ENCODE measurements around the gene PDZD2. TPM values are rescaled to one million over a fixed set of nuclear protein-coding genes. Genes with fewer than 3 reads are reported as not detected.
"Not testable (repeated sequence)": the region's sequence is repeated elsewhere in the genome, so short reads cannot be mapped to it uniquely, and the experiment has no call there.

PDZD2 gene
- total RNA-seq, 2 experiments from 2014 or later: 0.04 to 0.14 TPM

GRCh38 chr5:32023816-32024215, 384.9 kb downstream of the PDZD2 start:
- Mint-ChIP-seq H3K27me3 (no peaks in the 10 kb centered on the region), H3K9me3 (ENCODE audit: low read depth) (no peaks in the 10 kb centered on the region), H3K27ac (no peak overlapping the region), H3K4me3 (no peak overlapping the region), H3K4me1 (peaks cover 9% of the 10 kb centered on the region), H3K36me3 (ENCODE audit: low read depth) (no peaks in the 10 kb centered on the region)
- DNase-seq (no peak), ATAC-seq (no peak)
- ChIA-PET CTCF (no interaction called here), POLR2A (no interaction called here)
- intact Hi-C loops (cut with DNase I, micrococcal nuclease): no loop called here

GRCh38 chr5:32024751-32025150, 385.8 kb downstream of the PDZD2 start:
- peaks cover 9% of the 10 kb centered on the region for H3K4me1 Mint-ChIP-seq
- no peaks in the 10 kb centered on the region for H3K9me3 Mint-ChIP-seq (ENCODE audit: low read depth)
- ATAC-seq (no peak), DNase-seq (no peak)
- intact Hi-C loops (cut with DNase I, micrococcal nuclease): no loop called here
- no peak overlapping the region for H3K4me3 Mint-ChIP-seq
- no peaks in the 10 kb centered on the region for H3K36me3 Mint-ChIP-seq (ENCODE audit: low read depth)
- CTCF ChIA-PET: interaction anchor here (0.6 kb wide), 1 partner anchor 9 kb away, joined by 3 read pairs; no protein-coding TSS in a partner anchor
- no peaks in the 10 kb centered on the region for H3K27me3 Mint-ChIP-seq
- POLR2A ChIA-PET: no interaction called here
- no peak overlapping the region for H3K27ac Mint-ChIP-seq

- CTCF ChIA-PET: interaction anchor here (0.7 kb wide), 1 partner anchor 9 kb away, joined by 3 read pairs; no protein-coding TSS in a partner anchor
- Mint-ChIP-seq H3K27me3 (no peaks in the 10 kb centered on the region), H3K27ac (no peak overlapping the region), H3K4me1 (no peaks in the 10 kb centered on the region), H3K4me3 (no peak overlapping the region), H3K9me3 (ENCODE audit: low read depth) (no peaks in the 10 kb centered on the region), H3K36me3 (ENCODE audit: low read depth) (no peaks in the 10 kb centered on the region)
- DNase-seq (no peak), ATAC-seq (no peak)
- POLR2A ChIA-PET: no interaction called here
- intact Hi-C loops (cut with DNase I, micrococcal nuclease): no loop called here
These were observed 388.3 kb downstream of the PDZD2 start for GRCh38 chr5:32027093-32027716.

- H3K9me3 Mint-ChIP-seq (ENCODE audit: low read depth): no peaks in the 10 kb centered on the region
- no peak for DNase-seq
- H3K27ac Mint-ChIP-seq: no peak overlapping the region
- no peaks in the 10 kb centered on the region for H3K36me3 Mint-ChIP-seq (ENCODE audit: low read depth)
- peaks cover 7% of the 10 kb centered on the region for H3K4me1 Mint-ChIP-seq
- no peaks in the 10 kb centered on the region for H3K27me3 Mint-ChIP-seq
- ChIA-PET POLR2A (interaction anchor here (0.6 kb wide), 1 partner anchor 167 kb away, joined by 3 read pairs; no protein-coding TSS in a partner anchor), CTCF (interaction anchor here (0.7 kb wide), 1 partner anchor 9 kb away, joined by 3 read pairs; no protein-coding TSS in a partner anchor)
- no peak overlapping the region for H3K4me3 Mint-ChIP-seq
- intact Hi-C loops (cut with DNase I, micrococcal nuclease): no loop called here
- no peak for ATAC-seq
These were observed 389.0 kb downstream of the PDZD2 start for GRCh38 chr5:32027717-32028458.

GRCh38 chr5:32029261-32029660, 390.3 kb downstream of the PDZD2 start:
- Mint-ChIP-seq H3K27me3 (no peaks in the 10 kb centered on the region), H3K27ac (no peak overlapping the region), H3K4me3 (no peak overlapping the region), H3K36me3 (ENCODE audit: low read depth) (no peaks in the 10 kb centered on the region), H3K4me1 (peaks cover 19% of the 10 kb centered on the region), H3K9me3 (ENCODE audit: low read depth) (no peaks in the 10 kb centered on the region)
- DNase-seq (no peak), ATAC-seq (no peak)
- ChIA-PET POLR2A (no interaction called here), CTCF (no interaction called here)
- intact Hi-C loops (cut with DNase I, micrococcal nuclease): no loop called here

- POLR2A ChIA-PET: no interaction called here
- no peak overlapping the region for H3K4me3 Mint-ChIP-seq
- CTCF ChIA-PET: no interaction called here
- H3K9me3 Mint-ChIP-seq (ENCODE audit: low read depth): no peaks in the 10 kb centered on the region
- DNase-seq: no peak
- intact Hi-C loops (cut with DNase I, micrococcal nuclease): no loop called here
- H3K27me3 Mint-ChIP-seq: no peaks in the 10 kb centered on the region
- no peak for ATAC-seq
- H3K36me3 Mint-ChIP-seq (ENCODE audit: low read depth): no peaks in the 10 kb centered on the region
- peaks cover 19% of the 10 kb centered on the region for H3K4me1 Mint-ChIP-seq
- no peak overlapping the region for H3K27ac Mint-ChIP-seq
These were observed 390.9 kb downstream of the PDZD2 start for GRCh38 chr5:32029781-32030180.

- Mint-ChIP-seq H3K27me3 (no peaks in the 10 kb centered on the region), H3K9me3 (ENCODE audit: low read depth) (no peaks in the 10 kb centered on the region), H3K27ac (no peak overlapping the region), H3K4me1 (peaks cover 21% of the 10 kb centered on the region), H3K36me3 (ENCODE audit: low read depth) (no peaks in the 10 kb centered on the region), H3K4me3 (no peak overlapping the region)
- ChIA-PET POLR2A (no interaction called here), CTCF (interaction anchor here (0.6 to 0.7 kb wide), 2 partner anchors 11 to 62 kb away, joined by 3 read pairs; no protein-coding TSS in a partner anchor)
- DNase-seq (no peak), ATAC-seq (no peak)
- intact Hi-C loops (cut with DNase I, micrococcal nuclease): no loop called here
These were observed 391.3 kb downstream of the PDZD2 start for GRCh38 chr5:32030222-32030621.

GRCh38 chr5:32030686-32031085, 391.8 kb downstream of the PDZD2 start:
- ChIA-PET CTCF (interaction anchor here (0.6 to 0.7 kb wide), 2 partner anchors 12 to 62 kb away, joined by 3 read pairs; no protein-coding TSS in a partner anchor), POLR2A (no interaction called here)

GRCh38 chr5:32031089-32031488, 392.2 kb downstream of the PDZD2 start:
- DNase-seq (no peak), ATAC-seq (no peak)
- no peaks in the 10 kb centered on the region for H3K9me3 Mint-ChIP-seq (ENCODE audit: low read depth)
- H3K4me1 Mint-ChIP-seq: peaks cover 21% of the 10 kb centered on the region
- ChIA-PET CTCF (interaction anchor here (0.6 to 0.7 kb wide), 2 partner anchors 12 to 61 kb away, joined by 3 read pairs; no protein-coding TSS in a partner anchor), POLR2A (no interaction called here)
- intact Hi-C loops (cut with DNase I, micrococcal nuclease): no loop called here
- H3K27ac Mint-ChIP-seq: no peak overlapping the region
- H3K36me3 Mint-ChIP-seq (ENCODE audit: low read depth): no peaks in the 10 kb centered on the region
- H3K27me3 Mint-ChIP-seq: no peaks in the 10 kb centered on the region
- H3K4me3 Mint-ChIP-seq: no peak overlapping the region

More at GRCh38 chr5:32030686-32031085, 391.8 kb downstream of the PDZD2 start:
- Mint-ChIP-seq H3K27ac (no peak overlapping the region), H3K4me3 (no peak overlapping the region), H3K4me1 (peaks cover 21% of the 10 kb centered on the region), H3K27me3 (no peaks in the 10 kb centered on the region), H3K9me3 (ENCODE audit: low read depth) (no peaks in the 10 kb centered on the region), H3K36me3 (ENCODE audit: low read depth) (no peaks in the 10 kb centered on the region)
- intact Hi-C loops (cut with DNase I, micrococcal nuclease): no loop called here
- DNase-seq: no peak
- no peak for ATAC-seq

- no peak overlapping the region for H3K27ac Mint-ChIP-seq
These were observed 399.6 kb downstream of the PDZD2 start for GRCh38 chr5:32038523-32038922.

GRCh38 chr5:32039133-32039532, 400.2 kb downstream of the PDZD2 start:
- POLR2A ChIA-PET; H3K4me3 Mint-ChIP-seq; intact Hi-C loops (cut with DNase I, micrococcal nuclease); DNase-seq; H3K9me3 Mint-ChIP-seq (ENCODE audit: low read depth); H3K27me3 Mint-ChIP-seq; H3K4me1 Mint-ChIP-seq; ATAC-seq; CTCF ChIA-PET; H3K36me3 Mint-ChIP-seq (ENCODE audit: low read depth); H3K27ac Mint-ChIP-seq: not testable (repeated sequence)

More at GRCh38 chr5:32038523-32038922, 399.6 kb downstream of the PDZD2 start:
- H3K4me1 Mint-ChIP-seq: peaks cover 8% of the 10 kb centered on the region
- no peaks in the 10 kb centered on the region for H3K36me3 Mint-ChIP-seq (ENCODE audit: low read depth)
- no peak overlapping the region for H3K4me3 Mint-ChIP-seq
- ATAC-seq: no peak
- intact Hi-C loops (cut with DNase I, micrococcal nuclease): no loop called here
- H3K27me3 Mint-ChIP-seq: no peaks in the 10 kb centered on the region
- no peaks in the 10 kb centered on the region for H3K9me3 Mint-ChIP-seq (ENCODE audit: low read depth)
- POLR2A ChIA-PET: interaction anchor here (0.8 kb wide), 1 partner anchor 78 kb away, joined by 3 read pairs; no protein-coding TSS in a partner anchor
- no peak for DNase-seq
- CTCF ChIA-PET: interaction anchor here (0.6 kb wide), 1 partner anchor 55 kb away, joined by 3 read pairs; no protein-coding TSS in a partner anchor

GRCh38 chr5:32039601-32040000, 400.7 kb downstream of the PDZD2 start:
- ATAC-seq; POLR2A ChIA-PET; H3K27ac Mint-ChIP-seq; H3K27me3 Mint-ChIP-seq; intact Hi-C loops (cut with DNase I, micrococcal nuclease); H3K36me3 Mint-ChIP-seq (ENCODE audit: low read depth); CTCF ChIA-PET; DNase-seq; H3K4me1 Mint-ChIP-seq; H3K4me3 Mint-ChIP-seq; H3K9me3 Mint-ChIP-seq (ENCODE audit: low read depth): not testable (repeated sequence)
